Adipose tissue (tissue), 3 donors: ENCODE results near the gene CLMN. TPM values are rescaled to one million over a fixed set of nuclear protein-coding genes. Genes with fewer than 3 reads are reported as not detected.

Source experiments
- H3K27ac ChIP-seq: one replicate; pipeline ENCODE4 v1.5.1; 2013; ENCODE audit warnings: low read depth, low read length
- WGBS, 3 donors: extraction: QIAGEN DNeasy Blood & Tissue Kit; methylation state at CpG; one replicate each; pipeline ENCODE4 v1.1.7; 2013; 5-methylcytosine and 5-hydroxymethylcytosine counted together
- polyA plus RNA-seq, 3 donors: library from polyadenylated mRNA; stranded (reverse); fragments of 200-250 nt; gene quantifications; one replicate each; pipeline ENCODE4 v1.2.3, GENCODE V29; 2013
- donor health status: healthy with polysubstance abuse.
- donor health status: Bipolar disorder and iron deficiency.
- donor health status: healthy.

Gene CLMN
- polyA plus RNA-seq, 3 donors: 11.0 to 25.0 (median 19.7) TPM

DNA sequence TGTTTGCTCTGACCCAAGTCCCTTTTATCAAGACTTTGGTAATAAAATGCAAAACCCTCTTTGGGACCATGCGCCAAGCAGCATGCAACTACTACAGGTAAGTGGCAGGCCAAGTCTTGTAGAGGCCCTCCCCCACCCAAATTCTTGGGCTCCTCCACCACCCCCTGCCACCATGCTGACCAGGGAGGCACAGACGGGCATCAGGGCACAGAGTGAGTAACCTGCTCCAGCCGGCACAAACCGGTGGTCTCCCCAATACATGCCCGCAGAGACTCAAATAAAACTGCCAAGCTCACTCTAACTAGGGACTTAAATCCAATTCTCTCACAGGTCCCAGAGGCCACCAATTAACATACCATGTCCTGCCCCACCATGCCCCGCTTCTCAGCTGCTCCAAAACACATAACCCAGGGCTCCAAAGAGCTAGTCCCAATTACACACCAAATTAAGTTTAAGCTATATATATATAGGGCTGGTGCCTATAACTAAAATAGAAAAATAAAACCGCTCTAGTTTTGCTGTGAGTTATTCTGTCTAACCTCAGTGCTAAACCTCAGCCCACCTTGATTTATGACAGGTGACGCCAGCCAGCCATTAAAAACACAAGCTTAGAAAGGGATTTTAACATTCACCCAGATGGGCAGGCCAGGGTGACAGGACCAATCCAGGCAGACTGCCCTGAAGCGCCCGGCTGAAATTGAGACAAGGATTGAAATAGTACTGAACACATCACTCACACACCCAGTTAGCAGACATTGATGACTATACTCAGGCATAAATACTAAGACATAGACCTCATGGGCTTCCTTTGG is 81.0 kb downstream of the CLMN start:
- WGBS, 3 donors: 93 to 96% (median 94%) methylated on average over 10 of the region's 10 CpGs
- no peak overlapping the region for H3K27ac ChIP-seq

DNA sequence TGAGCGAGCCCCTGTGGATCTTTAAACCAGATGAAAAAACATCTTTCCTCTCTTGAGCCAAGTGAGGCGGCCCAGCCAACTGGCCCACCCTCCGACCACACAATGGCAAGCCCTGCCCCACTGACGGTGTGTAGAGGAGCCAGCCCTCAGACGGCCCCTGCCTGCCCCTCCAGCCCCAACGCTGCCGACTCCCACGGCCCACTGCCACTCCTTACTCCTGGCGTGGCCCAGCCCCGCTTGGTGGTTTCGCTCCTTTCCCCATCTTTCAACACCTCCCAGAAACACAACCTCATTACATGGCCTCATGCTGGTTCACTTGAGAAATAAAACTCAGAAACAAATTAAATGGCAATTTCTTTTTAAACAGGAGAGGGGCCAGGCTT is 81.8 kb downstream of the CLMN start:
- 53 to 78% (median 64%) methylated on average over 11 of the region's 11 CpGs for WGBS, 3 donors
- no peak overlapping the region for H3K27ac ChIP-seq

DNA sequence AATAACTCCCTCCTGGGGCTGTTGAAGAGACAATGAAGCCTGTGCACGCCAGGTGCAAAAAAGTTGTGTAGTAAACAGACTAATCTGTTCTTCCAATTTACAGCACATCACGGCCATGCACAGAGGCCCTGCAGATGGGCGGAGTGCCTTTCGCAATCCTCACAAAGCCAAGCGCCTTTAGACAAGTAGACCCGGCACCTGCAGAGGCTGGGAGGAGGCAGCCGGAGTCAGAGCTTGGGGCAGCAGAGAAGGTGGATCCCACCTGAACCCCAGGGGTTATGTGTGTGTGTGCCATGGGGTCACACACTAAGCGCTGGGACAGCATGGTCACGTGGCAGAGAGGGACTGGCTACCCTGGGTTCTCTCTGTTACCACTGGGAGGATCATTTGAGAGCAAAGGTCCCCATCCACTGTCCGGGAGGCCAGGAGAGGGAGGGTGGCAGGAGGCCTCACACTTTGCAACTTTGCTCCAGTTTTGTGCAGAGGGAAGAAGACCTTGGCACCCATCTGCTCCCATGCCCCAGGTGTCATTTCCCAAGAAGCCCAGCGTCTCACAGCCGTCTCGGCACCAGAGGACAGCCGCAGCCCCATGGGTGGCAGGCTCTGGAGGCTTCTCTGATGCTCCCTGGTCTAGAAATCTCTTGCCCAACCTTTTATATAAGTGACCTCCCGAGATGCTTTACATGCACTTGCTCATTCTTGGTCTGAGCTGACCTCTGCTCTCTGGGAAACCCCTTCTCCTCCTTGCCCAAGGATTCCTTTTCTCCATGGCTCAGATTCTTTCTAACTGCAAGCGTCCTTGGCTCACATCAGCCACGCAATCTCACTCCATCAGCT is 82.4 kb downstream of the CLMN start:
- 70 to 74% (median 70%) methylated on average over 17 of the region's 17 CpGs for WGBS, 3 donors
- no peak overlapping the region for H3K27ac ChIP-seq

DNA sequence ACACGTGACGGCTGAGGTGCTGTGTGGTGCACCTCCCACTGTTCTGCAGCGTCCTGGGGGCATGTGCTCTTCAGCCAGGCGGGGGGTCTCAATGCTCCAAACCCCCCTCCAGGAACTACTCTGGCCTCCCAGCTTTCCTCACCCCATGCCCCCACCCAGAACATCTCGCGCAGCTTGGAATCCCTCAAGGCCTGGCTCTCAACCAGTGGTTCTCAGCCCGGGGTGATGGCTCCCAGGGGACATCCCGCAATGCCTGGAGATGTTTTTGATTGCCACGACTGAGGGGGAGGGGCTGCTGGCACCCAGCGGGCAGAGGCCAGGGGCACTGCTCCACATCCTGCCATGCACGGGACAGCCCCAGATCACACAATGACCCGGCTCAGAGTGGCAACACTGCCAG is 83.5 kb downstream of the CLMN start:
- WGBS, 3 donors: 60 to 74% (median 74%) methylated on average over 12 of the region's 12 CpGs
- no peak overlapping the region for H3K27ac ChIP-seq

DNA sequence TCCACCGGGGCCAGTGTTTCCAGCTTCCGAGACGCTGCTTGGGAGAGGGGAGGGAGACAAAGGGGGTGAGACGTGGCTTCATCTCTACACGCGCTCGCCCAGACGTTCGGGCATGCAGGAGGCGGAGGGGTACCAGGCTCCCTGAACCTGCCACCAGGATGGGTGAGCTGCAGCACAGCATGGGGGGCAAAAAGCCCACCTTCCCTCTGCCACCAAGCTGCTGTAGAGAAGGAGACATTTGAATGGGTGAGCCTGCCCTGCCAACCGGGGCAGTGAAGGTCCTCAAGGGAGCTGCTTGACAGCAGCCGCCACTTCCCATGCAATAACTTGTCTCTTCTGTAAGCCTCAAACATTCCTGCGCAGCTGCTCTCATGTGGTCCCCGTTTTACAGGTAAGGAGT is 83.9 kb downstream of the CLMN start:
- H3K27ac ChIP-seq: no peak overlapping the region
- 91 to 93% (median 92%) methylated on average over 14 of the region's 14 CpGs for WGBS, 3 donors

DNA sequence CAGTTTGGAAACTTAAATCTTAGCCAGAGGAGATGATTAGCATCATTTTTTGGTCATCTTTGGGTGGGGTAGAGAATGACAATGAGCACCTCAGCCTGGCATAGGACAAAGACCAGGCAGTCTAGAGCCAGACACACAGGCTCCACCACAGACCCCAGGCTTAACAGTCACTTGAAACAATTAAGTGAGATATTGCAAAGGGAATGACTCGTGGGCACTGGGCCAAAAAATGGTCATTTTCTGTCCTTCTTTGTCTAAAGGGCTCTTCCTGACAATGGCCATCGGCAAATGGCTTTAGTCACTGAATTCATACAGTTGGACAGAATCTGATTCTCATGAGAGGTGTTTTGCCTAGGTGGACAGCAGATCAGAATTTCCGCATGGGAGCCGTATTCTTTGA is 84.4 kb downstream of the CLMN start:
- H3K27ac ChIP-seq: no peak overlapping the region
- 81 to 88% (median 83%) methylated on average over 4 of the region's 4 CpGs for WGBS, 3 donors

DNA sequence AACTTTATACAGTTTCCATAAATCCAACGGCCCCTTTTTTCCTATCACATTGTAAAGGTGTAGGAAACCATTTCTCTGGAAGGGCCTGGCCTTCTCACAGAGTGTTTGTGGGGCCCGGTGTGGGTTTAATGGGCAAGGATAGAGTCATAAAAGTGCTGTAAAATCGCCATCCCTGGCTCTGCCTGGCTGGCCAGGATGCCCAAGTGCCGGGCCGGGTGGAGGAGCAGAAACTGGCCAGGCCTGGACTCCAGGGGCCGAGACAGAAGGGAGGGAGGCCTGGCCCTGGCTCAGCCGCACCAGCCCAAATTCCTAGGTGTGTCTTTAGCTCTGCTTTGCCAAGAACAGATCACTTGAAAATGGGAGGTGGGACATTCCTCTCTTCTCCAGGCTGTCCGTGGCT is 85.3 kb downstream of the CLMN start:
- H3K27ac ChIP-seq: no peak overlapping the region
- WGBS, 3 donors: 62 to 65% (median 63%) methylated on average over 8 of the region's 8 CpGs

DNA sequence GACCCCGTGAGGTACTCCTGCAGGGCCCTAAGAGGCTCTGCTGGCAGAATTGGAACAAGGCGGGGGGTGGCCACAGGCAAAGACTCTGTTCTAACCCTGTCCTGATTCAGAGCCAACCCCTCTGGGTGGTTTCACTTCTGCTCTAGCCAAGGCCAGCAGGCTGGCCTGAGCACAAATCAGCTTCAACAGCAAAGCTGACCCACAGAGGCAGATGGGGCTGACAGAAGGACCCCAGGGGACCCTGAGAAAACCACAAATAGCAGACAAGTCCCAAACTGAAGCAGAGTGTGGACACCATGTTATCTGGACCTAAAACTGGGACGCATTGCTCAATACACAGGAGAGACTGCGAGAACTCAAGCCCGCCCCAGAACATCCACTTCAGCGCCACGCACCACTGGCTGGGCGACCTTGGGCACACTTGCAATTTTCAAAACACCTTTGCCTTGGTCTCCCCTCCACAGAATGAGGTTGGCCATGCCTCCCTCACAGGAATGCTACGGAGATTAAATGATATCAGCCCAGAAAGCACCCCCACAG is 85.9 kb downstream of the CLMN start:
- no peak overlapping the region for H3K27ac ChIP-seq
- 35 to 73% (median 72%) methylated on average over 9 of the region's 9 CpGs for WGBS, 3 donors

DNA sequence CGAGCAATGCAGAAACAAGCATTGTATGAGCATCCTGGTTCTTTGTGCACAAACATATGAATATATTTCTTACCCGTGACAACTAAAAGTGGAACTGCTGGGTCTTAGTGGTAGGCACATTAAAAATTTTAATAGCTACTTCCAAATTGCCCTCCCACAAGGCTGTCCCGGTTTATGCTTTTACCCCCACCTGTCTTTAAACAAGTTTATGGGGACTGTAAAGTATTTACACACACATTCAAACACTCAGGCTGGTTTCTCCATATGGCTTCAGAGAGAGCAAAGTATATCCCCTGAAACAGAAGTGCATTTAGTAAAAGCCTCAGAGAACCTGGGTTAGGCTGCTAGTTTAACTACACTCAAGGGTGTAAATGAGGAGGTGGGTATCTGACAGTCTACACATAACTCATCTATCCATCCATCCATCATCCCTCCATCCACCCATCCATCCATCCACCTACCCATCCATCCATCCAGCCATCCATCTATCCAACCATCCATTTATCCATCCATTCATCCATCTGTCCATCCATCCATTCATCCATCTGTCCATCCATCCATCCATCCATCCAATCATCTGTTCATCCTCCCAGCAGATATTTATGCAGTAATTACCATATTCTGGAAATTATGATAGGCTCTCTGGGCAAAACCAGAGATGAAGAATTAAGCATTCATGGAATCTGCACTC is 86.7 kb downstream of the CLMN start:
- no peak overlapping the region for H3K27ac ChIP-seq
- 87 to 90% (median 89%) methylated on average over 3 of the region's 3 CpGs for WGBS, 3 donors

DNA sequence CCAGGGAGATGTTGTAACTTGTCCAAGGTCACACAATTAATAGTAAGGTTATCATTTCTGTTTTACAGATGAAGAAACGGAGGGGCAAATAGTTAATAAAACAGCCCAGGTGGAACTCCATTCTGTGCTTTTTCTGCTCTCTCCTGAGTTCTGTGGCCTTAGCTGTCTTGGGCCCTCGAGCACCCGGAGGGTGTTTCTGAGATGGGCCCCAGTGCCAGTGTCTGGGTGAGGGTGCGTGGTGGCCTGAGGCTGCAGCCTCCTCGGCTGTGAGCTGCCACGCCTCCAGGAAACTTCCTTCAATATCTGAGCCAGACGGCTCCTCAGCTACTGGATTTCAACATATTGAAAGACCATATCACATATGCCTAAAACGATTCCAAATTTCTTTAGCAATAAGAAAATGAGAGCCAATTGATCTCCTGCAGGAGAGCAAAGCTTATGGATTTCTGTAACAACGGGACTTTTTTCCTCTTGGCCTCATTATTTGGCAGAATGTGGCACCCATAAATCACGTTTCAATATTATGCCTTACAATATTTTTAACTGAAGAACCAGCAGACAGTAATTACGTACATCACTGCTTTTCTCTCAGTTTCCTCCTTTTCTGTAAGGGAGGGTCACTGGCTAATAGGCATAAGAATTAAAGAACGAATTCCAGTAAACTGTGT is 87.6 kb downstream of the CLMN start:
- WGBS, 3 donors: 43 to 54% (median 48%) methylated on average over 12 of the region's 12 CpGs
- no peak overlapping the region for H3K27ac ChIP-seq

DNA sequence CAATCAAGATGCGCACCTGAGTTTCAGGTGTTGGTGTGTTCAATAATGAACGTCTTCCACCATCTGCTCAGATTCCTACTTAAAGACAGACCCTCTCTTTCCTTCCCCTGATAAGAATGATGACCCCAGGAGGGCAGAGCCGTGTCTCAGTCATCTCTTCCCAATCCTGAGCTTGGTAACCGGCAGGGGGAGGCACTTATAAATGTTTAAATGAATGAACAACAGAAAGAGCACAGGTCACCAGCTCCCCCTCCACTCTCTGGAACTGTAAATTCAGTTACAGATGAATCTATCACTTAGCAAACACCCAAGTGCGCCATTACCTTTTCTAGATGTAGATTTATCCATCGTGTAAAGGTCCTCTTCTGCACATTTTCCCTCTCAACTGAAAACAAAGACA is 90.0 kb downstream of the CLMN start:
- H3K27ac ChIP-seq: no peak overlapping the region
- WGBS, 3 donors: 75 to 83% (median 82%) methylated on average over 6 of the region's 6 CpGs

DNA sequence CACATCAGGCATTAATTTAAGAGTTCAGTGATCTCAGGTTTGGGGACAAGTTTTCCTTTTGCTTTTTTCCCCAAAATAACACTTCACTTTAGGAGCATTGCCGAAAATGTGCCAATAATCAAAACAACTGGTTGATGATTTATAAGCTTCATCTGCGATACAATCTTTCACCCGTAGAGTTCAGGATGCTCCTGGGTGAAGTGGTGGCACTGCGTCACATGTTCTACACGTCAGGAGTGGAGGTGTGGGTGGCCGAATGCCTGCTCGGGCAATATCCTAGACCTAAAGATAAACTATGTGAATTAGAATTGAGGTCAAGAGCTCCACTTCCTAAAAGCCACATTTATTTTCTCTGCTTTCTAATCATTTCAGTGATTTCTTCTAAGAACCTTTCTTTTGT is 91.5 kb downstream of the CLMN start:
- H3K27ac ChIP-seq: no peak overlapping the region
- WGBS, 3 donors: 61 to 87% (median 85%) methylated on average over 7 of the region's 7 CpGs

DNA sequence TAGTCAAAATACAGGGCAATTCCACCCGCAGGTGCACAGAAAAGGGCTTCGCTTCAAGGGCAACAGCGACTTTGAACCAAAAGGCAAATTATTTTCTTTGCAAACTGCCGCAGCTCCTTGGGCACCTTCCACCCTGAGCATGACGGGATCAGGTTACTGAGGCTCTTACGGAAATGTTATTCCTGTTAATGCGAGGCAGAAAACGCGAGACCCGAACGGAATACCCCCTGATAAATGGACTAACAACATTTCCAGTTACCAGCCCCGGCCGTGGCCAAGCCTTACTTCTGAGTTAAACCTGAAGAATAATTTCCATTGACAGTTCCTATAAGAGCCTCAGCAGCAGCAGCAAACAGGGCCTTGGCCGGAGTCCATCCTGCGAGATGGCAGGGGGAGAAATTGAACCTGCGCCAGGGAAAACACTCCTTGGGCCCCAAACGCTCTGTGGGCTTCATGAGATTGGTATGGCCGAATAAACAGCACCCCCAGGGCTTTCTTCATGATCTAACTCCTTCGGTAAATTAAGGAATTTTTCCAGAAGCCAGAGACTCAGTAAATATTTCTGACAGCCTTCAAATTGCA is 92.3 kb downstream of the CLMN start:
- 27 to 75% (median 71%) methylated on average over 19 of the region's 19 CpGs for WGBS, 3 donors
- no peak overlapping the region for H3K27ac ChIP-seq

DNA sequence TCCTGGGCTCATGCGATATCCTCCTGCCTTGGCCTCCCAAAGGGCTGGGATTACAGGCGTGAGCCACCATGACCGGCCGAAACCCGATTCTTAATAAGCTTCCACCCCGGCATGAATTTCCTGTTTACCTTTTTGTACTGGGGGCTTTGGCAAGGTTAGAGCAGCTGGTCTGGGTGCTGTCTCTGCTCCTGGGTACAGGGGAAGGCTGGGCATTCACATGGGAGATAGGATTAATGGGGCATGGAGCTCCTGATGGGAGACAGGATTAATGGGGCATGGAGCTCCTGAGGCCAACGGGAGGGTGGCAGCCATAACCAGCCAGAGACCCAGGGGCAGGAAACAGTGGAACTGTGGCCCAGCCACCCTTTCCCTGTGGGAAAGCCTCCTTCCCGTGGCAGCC is 92.9 kb downstream of the CLMN start:
- no peak overlapping the region for H3K27ac ChIP-seq
- WGBS, 3 donors: 65 to 78% (median 75%) methylated on average over 8 of the region's 8 CpGs

DNA sequence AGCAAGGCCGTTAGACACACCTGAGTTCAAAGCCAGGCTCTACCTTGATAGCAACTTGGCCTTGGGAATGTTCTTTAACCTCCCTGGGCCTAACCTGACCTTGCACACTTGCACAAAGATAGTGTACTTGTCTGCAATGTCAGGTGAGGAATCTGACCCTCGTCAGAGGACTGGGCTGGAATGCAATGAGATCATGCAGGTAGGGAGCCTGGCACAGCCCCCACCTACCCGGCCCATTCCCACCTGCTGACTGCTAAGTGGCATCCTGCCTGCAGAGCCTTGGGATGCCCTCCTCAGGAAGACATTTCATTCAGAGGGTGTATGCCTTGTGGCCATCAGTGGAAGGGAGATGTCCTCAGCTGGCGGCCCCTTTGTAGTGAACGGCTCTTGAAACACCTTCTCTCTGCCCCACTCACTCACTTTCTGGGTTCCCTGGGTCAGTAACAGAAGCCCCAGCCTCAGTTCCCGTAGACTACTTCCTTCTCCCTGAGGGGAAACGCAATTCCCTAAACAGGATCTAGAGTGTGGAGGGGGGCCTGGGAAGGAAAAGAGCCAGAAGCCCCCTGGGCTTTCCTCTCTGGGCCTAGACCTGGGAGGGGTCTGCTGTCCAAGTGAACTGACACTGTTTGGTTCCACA is 94.3 kb downstream of the CLMN start:
- WGBS, 3 donors: 74 to 89% (median 84%) methylated on average over 7 of the region's 7 CpGs
- H3K27ac ChIP-seq: no peak overlapping the region

DNA sequence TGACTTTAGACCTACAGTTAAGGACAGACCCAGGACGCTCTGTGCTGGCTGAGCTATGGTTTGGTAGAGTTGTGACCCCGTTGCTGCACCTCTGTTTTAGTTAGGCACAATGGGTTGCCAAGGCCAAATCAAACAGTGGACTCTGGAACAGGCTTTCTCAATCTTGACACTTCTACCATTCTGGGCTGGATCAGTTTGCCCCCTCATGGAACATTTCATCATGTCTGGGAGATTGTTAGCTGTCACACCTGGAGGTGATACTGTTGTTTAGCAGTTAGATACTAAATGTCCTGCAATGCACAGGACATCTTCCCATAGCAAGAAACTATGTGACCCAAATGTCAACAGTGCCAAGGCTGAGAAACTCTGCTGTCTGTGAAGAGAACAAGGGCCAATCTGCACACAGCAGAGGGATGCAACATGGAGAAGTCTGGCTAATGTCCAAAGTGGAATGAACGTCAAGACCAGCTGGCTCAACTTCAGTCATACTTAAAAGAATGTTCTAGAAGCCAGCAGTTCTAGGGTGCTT is 96.8 kb downstream of the CLMN start:
- 61 to 72% (median 69%) methylated on average over 3 of the region's 3 CpGs for WGBS, 3 donors
- no peak overlapping the region for H3K27ac ChIP-seq

DNA sequence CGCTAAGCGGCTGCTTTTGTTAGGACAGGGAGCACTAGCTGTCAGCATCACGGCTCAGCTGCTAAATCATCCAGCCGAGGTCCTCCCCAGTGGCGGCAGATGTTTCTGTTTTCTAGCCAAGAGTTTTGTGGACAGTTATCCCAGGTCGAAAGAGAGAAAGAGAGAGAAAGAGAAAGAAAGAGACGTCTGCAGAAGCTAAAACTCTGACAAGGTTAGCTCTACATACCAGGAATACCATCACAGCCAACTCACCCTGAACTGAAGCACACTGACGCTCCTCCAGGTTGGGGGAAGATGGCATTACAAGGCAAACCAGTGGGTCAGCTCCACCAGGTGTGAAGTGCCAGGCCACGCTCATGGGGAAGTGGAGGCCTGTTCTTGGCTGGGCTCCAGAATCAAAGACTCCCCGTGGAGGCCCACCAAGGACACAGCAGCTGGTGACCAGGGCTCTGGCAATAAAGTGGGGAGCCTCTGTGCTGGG is 97.5 kb downstream of the CLMN start:
- 61 to 66% (median 64%) methylated on average over 10 of the region's 10 CpGs for WGBS, 3 donors
- H3K27ac ChIP-seq: no peak overlapping the region
